H9 (cell line): Measurements from ENCODE around the gene DAB2IP. TPM values are rescaled to one million over a fixed set of nuclear protein-coding genes. Genes with fewer than 3 reads are reported as not detected.

Experiments
- DNase-seq: peaks from one replicate; pipeline ENCODE4 v3.0.0-alpha.2; 2017
- H2AFZ ChIP-seq: one replicate; pipeline ENCODE4 v1.6.1; 2013; ENCODE audit warnings: mild to moderate bottlenecking, low read length, control low read depth, moderate library complexity
- H2AK5ac ChIP-seq: 2 replicates; pipeline ENCODE4 v1.6.1; 2013; ENCODE audit warnings: low read length, control low read depth, mixed read lengths; ENCODE audit not compliant: insufficient read length
- H2BK120ac ChIP-seq: one replicate; pipeline ENCODE4 v1.6.1; 2013; ENCODE audit warnings: low read depth, mild to moderate bottlenecking, low read length, control low read depth, inconsistent platforms; ENCODE audit not compliant: poor library complexity, severe bottlenecking
- H2BK12ac ChIP-seq: 2 replicates; pipeline ENCODE4 v1.6.1; 2013; ENCODE audit warnings: low read length, control low read depth, mixed read lengths, low read depth; ENCODE audit not compliant: insufficient read length
- H2BK15ac ChIP-seq: 2 replicates; pipeline ENCODE4 v1.6.1; 2013; ENCODE audit warnings: low read depth, low read length, control low read depth
- H2BK20ac ChIP-seq: one replicate; pipeline ENCODE4 v1.6.1; 2013; ENCODE audit warnings: low read depth, mild to moderate bottlenecking, low read length, control low read depth, inconsistent platforms; ENCODE audit not compliant: poor library complexity, severe bottlenecking
- H2BK5ac ChIP-seq: 2 replicates; pipeline ENCODE4 v1.6.1; 2013; ENCODE audit warnings: low read length, control low read depth, mixed read lengths; ENCODE audit not compliant: insufficient read length
- H3K14ac ChIP-seq: 2 replicates; pipeline ENCODE4 v1.6.1; 2013; ENCODE audit warnings: low read length, control low read depth; ENCODE audit not compliant: insufficient read depth
- H3K18ac ChIP-seq: 2 replicates; pipeline ENCODE4 v1.6.1; 2013; ENCODE audit warnings: low read depth, mild to moderate bottlenecking, mixed read lengths, low read length, control low read depth; ENCODE audit not compliant: insufficient read length
- H3K23ac ChIP-seq: 2 replicates; pipeline ENCODE4 v1.6.1; 2013; ENCODE audit warnings: low read length, control low read depth, mixed read lengths, low read depth; ENCODE audit not compliant: insufficient read length
- H3K23me2 ChIP-seq: 2 replicates; pipeline ENCODE4 v1.6.1; 2013; ENCODE audit warnings: low read depth, mild to moderate bottlenecking, mixed read lengths, low read length, control low read depth; ENCODE audit not compliant: insufficient read length, poor library complexity, severe bottlenecking
- H3K27ac ChIP-seq: 2 replicates; pipeline ENCODE4 v1.5.1; 2013; ENCODE audit warnings: low read length, control low read depth, mixed read lengths, low read depth; ENCODE audit not compliant: insufficient read length
- H3K27me3 ChIP-seq: 2 replicates; pipeline ENCODE4 v1.6.1; 2013; ENCODE audit warnings: low read length, control low read depth, inconsistent platforms; ENCODE audit not compliant: insufficient read depth
- H3K4ac ChIP-seq: 2 replicates; pipeline ENCODE4 v1.6.1; 2013; ENCODE audit warnings: low read depth, mild to moderate bottlenecking, control low read depth, inconsistent platforms, low read length, moderate library complexity
- H3K4me1 ChIP-seq: 2 replicates; pipeline ENCODE4 v1.6.1; 2013; ENCODE audit warnings: low read length, control low read depth, inconsistent platforms; ENCODE audit not compliant: insufficient read depth
- H3K4me2 ChIP-seq: 2 replicates; pipeline ENCODE4 v1.6.1; 2013; ENCODE audit warnings: low read length, control low read depth, mixed read lengths; ENCODE audit not compliant: insufficient read length, insufficient read depth
- H3K56ac ChIP-seq: 2 replicates; pipeline ENCODE4 v1.6.1; 2013; ENCODE audit warnings: low read depth, mild to moderate bottlenecking, mixed read lengths, low read length, control low read depth; ENCODE audit not compliant: insufficient read length
- H3K79me1 ChIP-seq: 2 replicates; pipeline ENCODE4 v1.6.1; 2013; ENCODE audit warnings: low read depth, mild to moderate bottlenecking, moderate library complexity, low read length, control low read depth, inconsistent platforms; ENCODE audit not compliant: insufficient read depth, poor library complexity, severe bottlenecking
- H3K79me2 ChIP-seq: 2 replicates; pipeline ENCODE4 v1.6.1; 2013; ENCODE audit warnings: low read length, control low read depth, inconsistent platforms; ENCODE audit not compliant: insufficient read depth
- H3K9ac ChIP-seq: 2 replicates; pipeline ENCODE4 v1.6.1; 2013; ENCODE audit warnings: low read length, control low read depth, mixed read lengths; ENCODE audit not compliant: insufficient read length; ENCODE audit errors: extremely low read depth
- H3K9me3 ChIP-seq: one replicate; pipeline ENCODE4 v1.6.1; 2013; ENCODE audit warnings: low read depth, low read length, inconsistent platforms; ENCODE audit not compliant: control insufficient read depth
- H3T11ph ChIP-seq: one replicate; pipeline ENCODE4 v1.6.1; 2013; ENCODE audit warnings: mild to moderate bottlenecking, low read length, control low read depth, inconsistent platforms
- H4K20me1 ChIP-seq: one replicate; pipeline ENCODE4 v1.6.1; 2013; ENCODE audit not compliant: control insufficient read depth, insufficient read length, insufficient read depth
- H4K5ac ChIP-seq: 2 replicates; pipeline ENCODE4 v1.6.1; 2013; ENCODE audit warnings: low read depth, mild to moderate bottlenecking, mixed read lengths, low read length, control low read depth; ENCODE audit not compliant: insufficient read length
- H4K8ac ChIP-seq: replicated peaks from 2 replicates; pipeline ENCODE4 v1.6.1; 2013; ENCODE audit warnings: low read length, control low read depth, mixed read lengths, low read depth; ENCODE audit not compliant: insufficient read length
- H4K91ac ChIP-seq: 2 replicates; pipeline ENCODE4 v1.6.1; 2013; ENCODE audit warnings: low read depth, mild to moderate bottlenecking, moderate library complexity, mixed read lengths, low read length, control low read depth; ENCODE audit not compliant: insufficient read length
- H3K27ac Mint-ChIP-seq, 3 experiments: 2 replicates in 2 of 3; 3 replicates in 1 of 3; pipeline ENCODE4 v1.8.0; 2020 to 2021; ENCODE audit warnings: mixed read lengths in 3 of 3, mild to moderate bottlenecking in 1 of 3, moderate library complexity in 1 of 3
- H3K27me3 Mint-ChIP-seq: 2 replicates; pipeline ENCODE4 v1.8.0; 2021; ENCODE audit warnings: low read depth, mild to moderate bottlenecking, moderate library complexity, mixed read lengths
- H3K36me3 Mint-ChIP-seq, 3 experiments: 2 replicates in 2 of 3; 3 replicates in 1 of 3; pipeline ENCODE4 v1.8.0; 2020 to 2021; ENCODE audit warnings: low read depth in 3 of 3, mixed read lengths in 3 of 3; ENCODE audit not compliant: insufficient read depth in 1 of 3
- H3K4me1 Mint-ChIP-seq, 2 experiments: 2 replicates each; pipeline ENCODE4 v1.8.0; 2020; ENCODE audit warnings: mixed read lengths in 2 of 2
- H3K4me3 Mint-ChIP-seq, 2 experiments: 2 replicates in 1 of 2; 3 replicates in 1 of 2; pipeline ENCODE4 v1.8.0; 2020 to 2021; ENCODE audit warnings: mild to moderate bottlenecking in 2 of 2, mixed read lengths in 2 of 2, moderate library complexity in 1 of 2
- H3K9me3 Mint-ChIP-seq, 2 experiments: 2 replicates in 1 of 2; 3 replicates in 1 of 2; pipeline ENCODE4 v1.8.0; 2020; ENCODE audit warnings: mild to moderate bottlenecking in 2 of 2, mixed read lengths in 2 of 2, moderate library complexity in 1 of 2
- CTCF ChIP-seq: fragments of 200-600 bp; sonication (generic); conservative IDR thresholded peaks from 3 replicates; pipeline ENCODE4 v1.8.0; 2021; ENCODE audit warnings: antibody characterized with exemption, mild to moderate bottlenecking
- WGBS: extraction: QIAGEN DNeasy Blood & Tissue Kit; methylation state at CpG from one replicate; pipeline ENCODE4 v1.1.7; 2013; ENCODE audit warnings: missing lambda C conversion rate, low lambda C conversion rate, mixed read lengths; ENCODE audit not compliant: insufficient read length; ENCODE audit errors: extremely low coverage; 5-methylcytosine and 5-hydroxymethylcytosine counted together
- total RNA-seq: library from RNA; stranded (reverse); gene quantifications from 2 replicates; pipeline ENCODE4 v1.2.1, GENCODE V29; 2021

DAB2IP gene
- total RNA-seq, 1 experiment from 2014 or later = 22.6 TPM

- H2AFZ ChIP-seq = no peak overlapping the region
- no peak overlapping the region for H3K4me3 Mint-ChIP-seq
- no peaks in the 10 kb centered on the region for H3K79me2 ChIP-seq
- peaks cover 42 to 82% (median 45%) of the 10 kb centered on the region in 3 experiments; a peak in 6 of 7 replicates for H3K36me3 Mint-ChIP-seq
- no peak for DNase-seq
- no peak overlapping the region for H2BK5ac ChIP-seq
- H2BK20ac ChIP-seq = no peak overlapping the region
- H3K4me1 ChIP-seq = no peaks in the 10 kb centered on the region
- H3K27ac ChIP-seq = no peak overlapping the region
- no peaks in the 10 kb centered on the region for H3K27me3 Mint-ChIP-seq
- no peak overlapping the region for H3T11ph ChIP-seq
- no peak overlapping the region for H3K9ac ChIP-seq
- no peak overlapping the region for H4K8ac ChIP-seq
- H3K4me2 ChIP-seq = no peak overlapping the region
- H3K23me2 ChIP-seq = no peaks in the 10 kb centered on the region
- no peaks in the 10 kb centered on the region for H3K27me3 ChIP-seq
- no peak overlapping the region for H3K4ac ChIP-seq
- H2BK12ac ChIP-seq = no peak overlapping the region
- no peak overlapping the region for H3K27ac Mint-ChIP-seq
- no peak overlapping the region for H2BK15ac ChIP-seq
- WGBS = no CpG with 5 or more reads among the region's 8 CpGs
- H3K4me1 Mint-ChIP-seq = peaks cover 16 to 18% of the 10 kb centered on the region in 2 experiments
- H3K18ac ChIP-seq = no peak overlapping the region
- no peak overlapping the region for H2BK120ac ChIP-seq
- no peak overlapping the region for H2AK5ac ChIP-seq
- H3K56ac ChIP-seq = no peak overlapping the region
- no peak overlapping the region for H3K14ac ChIP-seq
- no peak overlapping the region for H4K91ac ChIP-seq
- H3K9me3 ChIP-seq = no peaks in the 10 kb centered on the region
- no peak overlapping the region for H4K5ac ChIP-seq
- H3K79me1 ChIP-seq = no peaks in the 10 kb centered on the region
- no peaks in the 10 kb centered on the region for H4K20me1 ChIP-seq
- TF ChIP-seq CTCF = no peak
- no peak overlapping the region for H3K23ac ChIP-seq
- no peaks in the 10 kb centered on the region; a peak in 1 of 5 replicates for H3K9me3 Mint-ChIP-seq
Observed at GRCh38 chr9:121776739-121777637, 125.6 kb downstream of the DAB2IP start.
